ENCODE data around the gene SEMA6B.
A peak's percentile ranks its signal among the peaks of the same experiment; 100 is the strongest.

The SEMA6B gene

GRCh38 chr19:4499855-4500254 lies 59.6 kb downstream of the SEMA6B start:
- Histone ChIP-seq H3K27me3 (ENCODE audit: insufficient read depth, poor library complexity, severe bottlenecking) (no peaks in the 10 kb centered on the region), H3K9me3 (ENCODE audit: severe bottlenecking) (no peaks in the 10 kb centered on the region), H3K36me3 (ENCODE audit: low read depth) (peaks cover 21% of the 10 kb centered on the region), H3K4me3 (ENCODE audit: severe bottlenecking) (no peak overlapping the region), H3K4me1 (ENCODE audit: insufficient read depth, poor library complexity, severe bottlenecking) (no peaks in the 10 kb centered on the region), H3K27ac (ENCODE audit: poor library complexity, severe bottlenecking) (no peak overlapping the region)
- ATAC-seq (ENCODE audit: low read depth) (no peak), DNase-seq (ENCODE audit: low spot score) (peak; percentile 39)
- TF ChIP-seq, protein P1, sequence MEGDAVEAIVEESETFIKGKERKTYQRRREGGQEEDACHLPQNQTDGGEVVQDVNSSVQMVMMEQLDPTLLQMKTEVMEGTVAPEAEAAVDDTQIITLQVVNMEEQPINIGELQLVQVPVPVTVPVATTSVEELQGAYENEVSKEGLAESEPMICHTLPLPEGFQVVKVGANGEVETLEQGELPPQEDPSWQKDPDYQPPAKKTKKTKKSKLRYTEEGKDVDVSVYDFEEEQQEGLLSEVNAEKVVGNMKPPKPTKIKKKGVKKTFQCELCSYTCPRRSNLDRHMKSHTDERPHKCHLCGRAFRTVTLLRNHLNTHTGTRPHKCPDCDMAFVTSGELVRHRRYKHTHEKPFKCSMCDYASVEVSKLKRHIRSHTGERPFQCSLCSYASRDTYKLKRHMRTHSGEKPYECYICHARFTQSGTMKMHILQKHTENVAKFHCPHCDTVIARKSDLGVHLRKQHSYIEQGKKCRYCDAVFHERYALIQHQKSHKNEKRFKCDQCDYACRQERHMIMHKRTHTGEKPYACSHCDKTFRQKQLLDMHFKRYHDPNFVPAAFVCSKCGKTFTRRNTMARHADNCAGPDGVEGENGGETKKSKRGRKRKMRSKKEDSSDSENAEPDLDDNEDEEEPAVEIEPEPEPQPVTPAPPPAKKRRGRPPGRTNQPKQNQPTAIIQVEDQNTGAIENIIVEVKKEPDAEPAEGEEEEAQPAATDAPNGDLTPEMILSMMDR (IDR thresholded peaks at IDR 0.05; ENCODE audit: poor library complexity, severe bottlenecking): no peak

GRCh38 chr19:4499318-4499717 lies 60.2 kb downstream of the SEMA6B start:
- Histone ChIP-seq H3K4me3 (ENCODE audit: severe bottlenecking) (no peak overlapping the region), H3K27me3 (ENCODE audit: insufficient read depth, poor library complexity, severe bottlenecking) (no peaks in the 10 kb centered on the region), H3K9me3 (ENCODE audit: severe bottlenecking) (no peaks in the 10 kb centered on the region), H3K4me1 (ENCODE audit: insufficient read depth, poor library complexity, severe bottlenecking) (no peaks in the 10 kb centered on the region), H3K27ac (ENCODE audit: poor library complexity, severe bottlenecking) (no peak overlapping the region), H3K36me3 (ENCODE audit: low read depth) (peaks cover 23% of the 10 kb centered on the region)
- DNase-seq (ENCODE audit: low spot score) (peak; percentile 32), ATAC-seq (ENCODE audit: low read depth) (no peak)
- TF ChIP-seq, protein P1 (IDR thresholded peaks at IDR 0.05; ENCODE audit: poor library complexity, severe bottlenecking): no peak

- Histone ChIP-seq H3K27me3 (ENCODE audit: insufficient read depth, poor library complexity, severe bottlenecking) (no peaks in the 10 kb centered on the region), H3K36me3 (ENCODE audit: low read depth) (peaks cover 26% of the 10 kb centered on the region), H3K27ac (ENCODE audit: poor library complexity, severe bottlenecking) (no peak overlapping the region), H3K4me3 (ENCODE audit: severe bottlenecking) (no peak overlapping the region), H3K9me3 (ENCODE audit: severe bottlenecking) (no peaks in the 10 kb centered on the region), H3K4me1 (ENCODE audit: insufficient read depth, poor library complexity, severe bottlenecking) (no peaks in the 10 kb centered on the region)
- TF ChIP-seq, protein P1 (IDR thresholded peaks at IDR 0.05; ENCODE audit: poor library complexity, severe bottlenecking): no peak
- ATAC-seq (ENCODE audit: low read depth) (no peak), DNase-seq (ENCODE audit: low spot score) (peak; percentile 38)
Observed at GRCh38 chr19:4498694-4499093, 60.8 kb downstream of the SEMA6B start.

DNA sequence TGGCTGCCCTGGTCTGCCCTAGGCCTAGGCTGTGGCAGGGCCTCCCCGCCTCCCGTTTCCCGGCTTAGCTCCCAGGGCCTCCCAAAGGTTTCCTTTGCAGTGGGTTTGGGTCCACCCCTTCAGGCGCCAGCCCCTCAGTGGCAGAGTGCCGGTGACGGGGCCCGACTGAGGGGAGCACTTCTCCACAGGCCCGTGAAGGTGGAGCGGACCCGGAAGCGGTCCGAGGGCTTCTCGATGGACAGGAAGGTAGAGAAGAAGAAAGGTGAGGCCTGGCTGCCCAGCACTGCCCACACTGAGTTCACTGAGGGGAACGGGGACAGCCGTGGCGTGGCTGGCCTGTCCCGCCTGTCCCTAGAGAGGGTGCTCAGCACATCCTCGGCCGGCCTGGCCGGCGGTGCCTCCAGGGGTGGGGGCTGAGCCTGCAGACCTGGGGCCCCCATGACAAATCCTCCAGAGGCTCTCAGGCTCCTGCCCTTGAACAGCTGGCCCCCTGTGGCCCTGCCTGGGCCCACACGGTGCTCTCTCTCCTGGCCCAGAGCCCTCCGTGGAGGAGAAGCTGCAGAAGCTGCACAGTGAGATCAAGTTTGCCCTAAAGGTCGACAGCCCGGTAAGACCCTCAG lies 61.6 kb downstream of the SEMA6B start:
- Histone ChIP-seq H3K36me3 (ENCODE audit: low read depth) (peaks cover 31% of the 10 kb centered on the region), H3K27me3 (ENCODE audit: insufficient read depth, poor library complexity, severe bottlenecking) (no peaks in the 10 kb centered on the region), H3K27ac (ENCODE audit: poor library complexity, severe bottlenecking) (no peak overlapping the region), H3K9me3 (ENCODE audit: severe bottlenecking) (no peaks in the 10 kb centered on the region), H3K4me3 (ENCODE audit: severe bottlenecking) (no peak overlapping the region), H3K4me1 (ENCODE audit: insufficient read depth, poor library complexity, severe bottlenecking) (no peaks in the 10 kb centered on the region)
- DNase-seq (ENCODE audit: low spot score) (peak; percentile 58), ATAC-seq (ENCODE audit: low read depth) (no peak)
- TF ChIP-seq, protein P1 (IDR thresholded peaks at IDR 0.05; ENCODE audit: poor library complexity, severe bottlenecking): no peak

GRCh38 chr19:4496304-4496703 lies 63.2 kb downstream of the SEMA6B start:
- H3K9me3 ChIP-seq (ENCODE audit: severe bottlenecking): no peaks in the 10 kb centered on the region
- no peak overlapping the region for H3K27ac ChIP-seq (ENCODE audit: poor library complexity, severe bottlenecking)
- no peaks in the 10 kb centered on the region for H3K4me1 ChIP-seq (ENCODE audit: insufficient read depth, poor library complexity, severe bottlenecking)
- TF ChIP-seq, protein P1 (IDR thresholded peaks at IDR 0.05; ENCODE audit: poor library complexity, severe bottlenecking): no peak
- ATAC-seq (ENCODE audit: low read depth) (no peak), DNase-seq (ENCODE audit: low spot score) (no peak)
- peaks cover 47% of the 10 kb centered on the region for H3K36me3 ChIP-seq (ENCODE audit: low read depth)
- no peak overlapping the region for H3K4me3 ChIP-seq (ENCODE audit: severe bottlenecking)
- no peaks in the 10 kb centered on the region for H3K27me3 ChIP-seq (ENCODE audit: insufficient read depth, poor library complexity, severe bottlenecking)
